Measurements from ENCODE around the gene SEC31A.
"Not testable (repeated sequence)": the region's sequence is repeated elsewhere in the genome, so short reads cannot be mapped to it uniquely, and the experiment has no call there.

SEC31A gene

DNA sequence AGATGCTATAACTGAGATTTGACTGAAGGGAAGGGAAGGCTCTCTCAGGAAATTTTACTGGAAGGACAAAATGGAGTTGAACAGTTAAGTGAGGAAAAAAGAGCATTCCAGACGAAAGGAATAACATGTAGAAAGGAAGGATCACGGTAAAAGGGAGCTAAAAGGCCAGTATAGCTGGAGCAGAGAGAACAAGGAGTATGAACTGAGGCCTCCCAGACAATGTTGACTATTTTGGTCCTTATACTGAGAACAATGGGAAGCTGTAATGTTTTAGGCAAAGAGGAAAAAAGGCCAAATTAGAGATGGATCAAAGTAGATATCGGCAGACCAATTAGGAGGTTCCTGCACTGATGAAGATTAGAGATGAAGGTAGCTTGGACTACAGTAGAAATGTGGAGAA, 65.5 kb downstream of the SEC31A start:
- DNase-seq: no peak

- DNase-seq: no peak
Measured at GRCh38 chr4:82823062-82823461, 67.9 kb downstream of the SEC31A start.

DNA sequence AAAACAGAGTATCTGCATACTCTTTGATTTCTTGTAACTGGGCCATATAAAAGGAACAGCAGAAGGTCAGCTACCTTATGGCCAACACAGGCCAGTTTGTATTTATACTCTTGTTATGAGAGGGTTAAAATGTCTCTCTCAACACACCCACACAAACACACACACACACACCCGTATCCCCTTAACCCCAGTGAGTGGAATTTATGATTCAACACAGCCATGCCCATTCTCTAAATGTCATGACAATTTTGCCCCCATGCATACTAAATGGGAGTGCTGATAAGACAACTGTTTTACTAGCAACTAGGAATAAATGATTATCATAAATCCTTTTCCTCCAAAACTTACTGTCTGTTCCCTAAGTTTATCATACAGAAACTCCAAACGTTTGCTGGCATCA, 70.3 kb downstream of the SEC31A start:
- no peak for DNase-seq

DNA sequence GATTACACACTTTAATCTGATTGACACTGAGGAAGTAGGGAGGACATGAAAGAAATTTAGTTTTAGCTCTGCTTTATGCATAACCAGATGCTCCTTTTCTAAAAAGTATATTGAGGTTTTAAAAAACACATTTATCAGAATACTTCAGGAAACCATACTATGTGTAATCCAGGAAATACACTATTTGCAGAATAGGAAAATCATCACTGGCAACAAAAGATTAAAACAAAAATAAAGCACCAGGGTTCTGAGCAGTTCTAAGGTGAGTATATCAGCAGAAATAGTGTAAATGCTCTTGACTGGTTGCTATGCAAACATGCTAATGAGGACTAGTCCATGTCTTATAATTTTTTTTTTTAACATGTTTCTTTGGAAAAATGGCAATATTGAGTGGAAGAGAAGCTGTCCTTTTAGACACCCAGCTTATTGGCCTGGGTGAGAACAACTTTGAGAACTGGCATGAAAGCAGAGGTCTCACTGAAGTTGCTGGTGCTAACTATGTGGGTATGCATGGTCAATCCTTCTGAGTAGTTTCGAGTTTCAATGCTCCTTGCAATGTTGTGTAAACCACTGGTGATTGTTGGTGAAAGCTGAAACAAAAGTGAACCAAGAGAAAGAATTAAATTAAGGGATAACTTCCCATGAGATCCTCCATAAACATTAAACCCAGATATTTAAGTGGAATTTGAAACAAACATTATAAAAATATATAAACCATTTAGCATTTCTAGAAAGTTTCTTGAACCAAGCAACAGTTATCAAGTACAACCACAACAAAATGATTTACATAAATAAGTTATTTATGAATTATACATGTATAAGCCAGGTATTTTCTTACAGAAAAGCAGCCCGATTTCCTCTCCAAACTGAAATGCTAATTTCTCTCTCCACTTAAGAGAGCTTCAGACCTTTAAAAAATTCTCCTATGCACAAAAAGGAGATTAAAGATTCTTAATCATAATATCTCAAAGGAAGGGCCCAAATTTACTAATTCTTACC, 72.0 kb downstream of the SEC31A start:
- DNase-seq: no peak

- not testable (repeated sequence) for DNase-seq
Measured at GRCh38 chr4:82816874-82817273, 74.1 kb downstream of the SEC31A start.

DNA sequence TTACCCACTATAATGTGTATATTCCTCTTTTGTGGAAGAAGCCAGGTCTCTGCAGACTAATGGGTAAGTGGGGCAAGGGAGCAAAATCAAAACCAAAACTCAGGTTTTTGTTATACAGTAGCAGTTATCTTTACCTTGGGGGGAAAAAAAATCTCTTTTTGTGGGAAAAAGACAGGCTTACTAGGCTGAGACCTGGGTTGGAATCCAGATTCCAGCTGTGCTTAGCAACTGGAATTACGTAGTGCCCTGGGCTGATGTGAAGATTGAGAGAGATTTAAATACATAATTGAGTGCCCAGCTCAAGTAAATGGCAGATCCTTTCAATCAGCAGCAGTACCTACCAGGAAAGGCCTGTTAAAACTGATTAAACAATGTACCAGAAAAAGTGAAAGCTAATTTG, 76.9 kb downstream of the SEC31A start:
- DNase-seq: no peak

GRCh38 chr4:82811838-82812341, 79.1 kb downstream of the SEC31A start:
- DNase-seq: no peak

GRCh38 chr4:82811392-82811791, 79.6 kb downstream of the SEC31A start:
- no peak for DNase-seq

DNA sequence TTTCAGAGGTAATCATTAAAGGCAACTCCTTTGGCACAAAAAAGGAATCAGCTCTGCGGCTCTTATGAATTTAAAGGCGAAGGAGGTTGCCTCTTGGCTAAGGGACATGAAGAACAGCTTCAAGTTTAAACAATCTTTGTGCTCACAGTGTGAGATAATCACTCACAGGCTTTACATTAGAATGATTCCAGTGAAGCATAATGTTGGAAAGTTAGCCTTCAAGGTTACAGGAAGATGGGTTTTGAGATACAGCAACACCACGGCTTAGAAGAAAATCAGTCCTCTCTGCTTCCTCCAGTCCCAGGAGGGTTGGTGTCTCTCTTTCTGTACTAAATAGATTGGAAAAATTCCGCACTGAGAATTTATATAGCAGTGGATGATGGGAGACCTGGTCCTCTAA, 80.8 kb downstream of the SEC31A start:
- no peak for DNase-seq

DNA sequence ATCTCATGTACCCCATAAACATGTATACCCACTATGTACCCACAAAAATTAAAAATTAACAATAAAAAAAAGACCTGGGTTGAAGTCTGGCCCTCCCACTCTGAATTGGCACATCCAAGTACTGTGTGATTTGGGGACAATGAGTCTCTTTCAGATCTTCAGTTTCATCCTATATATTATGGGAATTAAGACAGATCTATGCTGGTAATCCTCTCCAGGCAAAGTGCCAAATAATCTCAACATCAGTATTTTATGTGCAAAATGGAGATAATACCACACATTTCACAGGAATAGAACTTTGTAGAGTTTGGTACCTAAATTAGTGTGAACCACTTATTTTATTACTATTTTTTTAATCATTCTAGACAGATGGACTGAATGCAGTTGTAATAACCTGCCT, 81.3 kb downstream of the SEC31A start:
- DNase-seq: no peak

DNA sequence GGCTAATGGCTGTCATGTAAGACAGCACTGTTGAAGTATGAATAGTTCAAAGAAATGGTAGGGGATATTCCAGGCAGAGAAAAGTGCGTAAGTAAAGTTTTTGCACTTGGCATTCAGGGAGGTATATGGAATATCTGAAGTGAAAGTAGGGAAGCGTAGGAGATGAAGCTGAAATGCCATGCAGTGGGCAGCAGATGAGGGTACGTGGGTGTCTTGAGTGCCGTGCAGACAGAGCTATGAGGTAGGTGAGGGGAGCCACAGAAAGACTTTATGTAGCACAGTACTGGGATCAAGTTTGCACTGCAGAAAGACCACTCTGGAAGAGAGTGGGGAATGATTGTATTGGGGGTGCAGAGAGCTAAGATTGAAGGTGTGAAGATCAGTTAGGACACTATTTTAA, 87.2 kb downstream of the SEC31A start:
- DNase-seq: no peak

DNA sequence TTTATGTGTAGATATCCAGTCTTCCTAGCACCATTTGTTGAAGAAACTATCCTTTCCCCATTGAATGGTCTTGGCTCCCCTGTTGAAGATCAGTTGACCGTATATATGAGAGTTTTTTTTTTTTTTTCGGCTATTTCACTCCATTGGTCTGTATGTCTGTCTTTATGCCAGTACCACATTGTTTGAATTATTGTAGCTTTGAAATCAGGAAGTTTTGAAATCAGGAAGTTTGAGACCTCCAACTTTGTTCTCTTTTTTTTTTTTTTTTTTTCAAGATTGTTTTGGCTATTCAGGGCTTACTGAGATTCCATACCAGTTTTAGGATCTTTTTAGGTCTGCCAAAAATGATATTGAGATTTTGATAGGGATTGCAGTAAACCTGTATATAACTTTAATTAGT, 88.0 kb downstream of the SEC31A start:
- DNase-seq: no peak

GRCh38 chr4:82801910-82802521, 88.9 kb downstream of the SEC31A start:
- DNase-seq: no peak

GRCh38 chr4:82799006-82799881, 91.7 kb downstream of the SEC31A start:
- DNase-seq: no peak

GRCh38 chr4:82798168-82799005, 92.6 kb downstream of the SEC31A start, which contains the start of gene SCD5:
Gene SCD5, minus strand, starts transcription at chr4:82798796. Its CDS starts 259 bp downstream, at chr4:82798537.
- peak; percentile 21 for DNase-seq

GRCh38 chr4:82797405-82798111, 93.4 kb downstream of the SEC31A start:
- DNase-seq: no peak

GRCh38 chr4:82797040-82797404, 93.9 kb downstream of the SEC31A start:
- no peak for DNase-seq

GRCh38 chr4:82792912-82793649, 97.9 kb downstream of the SEC31A start:
- no peak for DNase-seq

DNA sequence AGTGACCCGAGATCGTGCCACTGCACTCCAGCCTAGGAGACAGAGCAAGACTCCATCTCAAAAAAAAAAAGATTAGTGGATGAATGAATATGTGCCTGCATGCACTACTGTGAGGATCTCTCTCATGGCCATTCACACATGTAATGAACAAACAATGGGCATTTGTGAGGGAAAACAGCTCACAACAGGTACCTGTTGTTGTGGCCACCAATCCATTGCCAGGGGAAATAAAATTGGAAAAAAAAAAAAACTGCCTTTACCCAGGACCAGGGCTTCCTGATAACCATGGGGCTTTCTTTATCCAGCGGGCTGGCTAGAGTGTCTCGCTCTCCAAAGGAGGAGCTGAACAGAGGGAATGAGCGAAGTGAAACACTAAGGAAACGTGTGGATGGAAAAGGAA, 99.8 kb downstream of the SEC31A start:
- no peak for DNase-seq

GRCh38 chr4:82790060-82790660, 100.8 kb downstream of the SEC31A start:
- no peak for DNase-seq
